Measurements from ENCODE around the gene ENDOV. TPM values are rescaled to one million over a fixed set of nuclear protein-coding genes. Genes with fewer than 3 reads are reported as not detected.

The ENDOV gene
- total and polyA plus RNA-seq, 2 experiments from 2014 or later = 21.2 to 33.8 TPM

GRCh38 chr17:80387071-80387470 lies 27.9 kb upstream of the ENDOV start:
- H4K20me1 ChIP-seq (ENCODE audit: insufficient read depth, poor library complexity, severe bottlenecking) = no peaks in the 10 kb centered on the region
- H3K36me3 ChIP-seq (replicated peaks; ENCODE audit: insufficient read depth, low read depth) = no peaks in the 10 kb centered on the region
- 94% methylated on average over 7 of the region's 7 CpGs for WGBS (ENCODE audit: low lambda C conversion rate, missing lambda C conversion rate)

GRCh38 chr17:80388175-80388574 lies 26.8 kb upstream of the ENDOV start:
- Histone ChIP-seq H3K79me2 (no peaks in the 10 kb centered on the region), H3K4me2 (no peak overlapping the region), H3K27ac (no peak overlapping the region), H3K36me3 (replicated peaks; ENCODE audit: insufficient read depth, low read depth) (no peaks in the 10 kb centered on the region), H3K27me3 (no peaks in the 10 kb centered on the region), H3K4me3 (no peak overlapping the region), H3K9me2 (replicated peaks; ENCODE audit: insufficient read depth) (no peaks in the 10 kb centered on the region), H4K20me1 (ENCODE audit: insufficient read depth, poor library complexity, severe bottlenecking) (no peaks in the 10 kb centered on the region), H3K9me3 (ENCODE audit: low read depth) (no peaks in the 10 kb centered on the region), H2AFZ (no peak overlapping the region), H3K4me1 (ENCODE audit: insufficient read depth) (no peaks in the 10 kb centered on the region)
- DNase-seq (ENCODE audit: low spot score) = no peak
- 95% methylated on average over 15 of the region's 15 CpGs for WGBS (ENCODE audit: low lambda C conversion rate, missing lambda C conversion rate)
- no peak for TF ChIP-seq EZH2phosphoT487 (IDR thresholded peaks at IDR 0.05; ENCODE audit: low read depth, severe bottlenecking, unreplicated experiment)
- TF ChIP-seq CTCF (IDR thresholded peaks at IDR 0.05; ENCODE audit: poor library complexity) = no peak
- no peak for TF ChIP-seq EZH2 (IDR thresholded peaks at IDR 0.05; ENCODE audit: borderline replicate concordance)

More at GRCh38 chr17:80387071-80387470, 27.9 kb upstream of the ENDOV start:
- Histone ChIP-seq H3K4me3 (no peak overlapping the region), H2AFZ (no peak overlapping the region), H3K27ac (no peak overlapping the region), H3K79me2 (no peaks in the 10 kb centered on the region), H3K4me2 (no peak overlapping the region), H3K4me1 (ENCODE audit: insufficient read depth) (no peaks in the 10 kb centered on the region), H3K9me3 (ENCODE audit: low read depth) (no peaks in the 10 kb centered on the region), H3K27me3 (no peaks in the 10 kb centered on the region), H3K9me2 (replicated peaks; ENCODE audit: insufficient read depth) (no peaks in the 10 kb centered on the region)
- DNase-seq (ENCODE audit: low spot score) = no peak
- TF ChIP-seq CTCF (IDR thresholded peaks at IDR 0.05; ENCODE audit: poor library complexity) (no peak), EZH2 (IDR thresholded peaks at IDR 0.05; ENCODE audit: borderline replicate concordance) (no peak), EZH2phosphoT487 (IDR thresholded peaks at IDR 0.05; ENCODE audit: low read depth, severe bottlenecking, unreplicated experiment) (no peak)

- no peaks in the 10 kb centered on the region for H3K36me3 ChIP-seq (replicated peaks; ENCODE audit: insufficient read depth, low read depth)
- no peak for TF ChIP-seq EZH2phosphoT487 (IDR thresholded peaks at IDR 0.05; ENCODE audit: low read depth, severe bottlenecking, unreplicated experiment)
- TF ChIP-seq CTCF (IDR thresholded peaks at IDR 0.05; ENCODE audit: poor library complexity) = no peak
- TF ChIP-seq EZH2 (IDR thresholded peaks at IDR 0.05; ENCODE audit: borderline replicate concordance) = no peak
- H2AFZ ChIP-seq = no peak overlapping the region
- H3K79me2 ChIP-seq = no peaks in the 10 kb centered on the region
- H3K9me3 ChIP-seq (ENCODE audit: low read depth) = no peaks in the 10 kb centered on the region
- H3K4me2 ChIP-seq = no peak overlapping the region
- H3K27ac ChIP-seq = no peak overlapping the region
- DNase-seq (ENCODE audit: low spot score) = no peak
- WGBS (ENCODE audit: low lambda C conversion rate, missing lambda C conversion rate) = 96% methylated on average over 10 of the region's 10 CpGs
- H3K9me2 ChIP-seq (replicated peaks; ENCODE audit: insufficient read depth) = no peaks in the 10 kb centered on the region
- H3K4me3 ChIP-seq = no peak overlapping the region
- H3K4me1 ChIP-seq (ENCODE audit: insufficient read depth) = no peaks in the 10 kb centered on the region
- no peaks in the 10 kb centered on the region for H3K27me3 ChIP-seq
- H4K20me1 ChIP-seq (ENCODE audit: insufficient read depth, poor library complexity, severe bottlenecking) = no peaks in the 10 kb centered on the region
These were observed 26.4 kb upstream of the ENDOV start for GRCh38 chr17:80388601-80389000.

Measured in hepatocyte (in vitro differentiated cells).